ENCODE results near the gene ATP9A.

DNA sequence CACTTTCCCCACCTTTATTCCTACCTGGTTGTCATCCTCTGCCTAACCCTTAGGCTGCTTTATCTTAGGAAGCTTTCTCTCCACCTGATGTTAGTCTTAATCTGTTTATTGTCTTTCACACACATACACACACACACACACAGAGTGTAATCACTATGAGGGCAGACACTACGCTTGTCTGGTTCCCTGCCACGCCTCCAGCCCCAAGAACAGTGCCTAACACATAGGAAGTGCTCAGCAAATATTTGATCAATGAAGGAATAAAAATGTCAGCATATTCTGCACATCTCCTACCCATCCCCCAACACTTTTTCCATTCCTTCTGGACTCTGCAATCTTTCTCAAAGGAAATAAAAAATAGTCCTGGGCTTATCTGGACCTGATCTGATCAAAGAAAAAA lies 174.6 kb downstream of the ATP9A start:
- TF ChIP-seq, protein P1, sequence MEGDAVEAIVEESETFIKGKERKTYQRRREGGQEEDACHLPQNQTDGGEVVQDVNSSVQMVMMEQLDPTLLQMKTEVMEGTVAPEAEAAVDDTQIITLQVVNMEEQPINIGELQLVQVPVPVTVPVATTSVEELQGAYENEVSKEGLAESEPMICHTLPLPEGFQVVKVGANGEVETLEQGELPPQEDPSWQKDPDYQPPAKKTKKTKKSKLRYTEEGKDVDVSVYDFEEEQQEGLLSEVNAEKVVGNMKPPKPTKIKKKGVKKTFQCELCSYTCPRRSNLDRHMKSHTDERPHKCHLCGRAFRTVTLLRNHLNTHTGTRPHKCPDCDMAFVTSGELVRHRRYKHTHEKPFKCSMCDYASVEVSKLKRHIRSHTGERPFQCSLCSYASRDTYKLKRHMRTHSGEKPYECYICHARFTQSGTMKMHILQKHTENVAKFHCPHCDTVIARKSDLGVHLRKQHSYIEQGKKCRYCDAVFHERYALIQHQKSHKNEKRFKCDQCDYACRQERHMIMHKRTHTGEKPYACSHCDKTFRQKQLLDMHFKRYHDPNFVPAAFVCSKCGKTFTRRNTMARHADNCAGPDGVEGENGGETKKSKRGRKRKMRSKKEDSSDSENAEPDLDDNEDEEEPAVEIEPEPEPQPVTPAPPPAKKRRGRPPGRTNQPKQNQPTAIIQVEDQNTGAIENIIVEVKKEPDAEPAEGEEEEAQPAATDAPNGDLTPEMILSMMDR (IDR thresholded peaks at IDR 0.05; ENCODE audit: low read depth, low read length), result no peak
- TF ChIP-seq POLR2A (IDR thresholded peaks at IDR 0.05; ENCODE audit: extremely low read depth, insufficient read length), result no peak
